GM18873 (cell line): Measurements from ENCODE around the gene ELOVL6.
"Not testable (repeated sequence)": the region's sequence is repeated elsewhere in the genome, so short reads cannot be mapped to it uniquely, and the experiment has no call there.

Experiments
- ATAC-seq: cut with Tn5 transposase; IDR thresholded peaks from one replicate; pipeline ENCODE4 v1.9.1; 2021; ENCODE audit warnings: mild to moderate bottlenecking, moderate library complexity, moderate number of reproducible peaks; ENCODE audit not compliant: unreplicated experiment, low FRiP score

The ELOVL6 gene

DNA sequence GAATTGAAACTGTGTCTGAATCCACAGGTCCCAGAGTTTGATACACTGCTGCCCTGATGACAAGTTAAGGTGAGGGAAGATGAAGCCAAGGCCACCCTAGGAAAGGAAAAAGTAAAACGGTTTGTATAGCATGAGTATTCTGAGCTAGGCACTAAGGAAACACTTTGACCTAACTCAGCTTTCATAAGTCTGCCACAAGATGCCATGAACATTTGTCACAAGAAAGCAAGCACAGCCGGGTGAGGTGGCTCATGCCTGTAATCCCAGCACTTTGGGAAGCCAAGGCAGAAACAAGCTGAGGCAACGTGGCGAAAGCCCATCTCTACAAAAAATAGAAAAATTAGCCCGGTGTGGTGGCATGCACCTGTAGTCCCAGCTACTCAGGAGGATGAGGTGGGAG, 34.2 kb downstream of the ELOVL6 start:
- no peak for ATAC-seq

DNA sequence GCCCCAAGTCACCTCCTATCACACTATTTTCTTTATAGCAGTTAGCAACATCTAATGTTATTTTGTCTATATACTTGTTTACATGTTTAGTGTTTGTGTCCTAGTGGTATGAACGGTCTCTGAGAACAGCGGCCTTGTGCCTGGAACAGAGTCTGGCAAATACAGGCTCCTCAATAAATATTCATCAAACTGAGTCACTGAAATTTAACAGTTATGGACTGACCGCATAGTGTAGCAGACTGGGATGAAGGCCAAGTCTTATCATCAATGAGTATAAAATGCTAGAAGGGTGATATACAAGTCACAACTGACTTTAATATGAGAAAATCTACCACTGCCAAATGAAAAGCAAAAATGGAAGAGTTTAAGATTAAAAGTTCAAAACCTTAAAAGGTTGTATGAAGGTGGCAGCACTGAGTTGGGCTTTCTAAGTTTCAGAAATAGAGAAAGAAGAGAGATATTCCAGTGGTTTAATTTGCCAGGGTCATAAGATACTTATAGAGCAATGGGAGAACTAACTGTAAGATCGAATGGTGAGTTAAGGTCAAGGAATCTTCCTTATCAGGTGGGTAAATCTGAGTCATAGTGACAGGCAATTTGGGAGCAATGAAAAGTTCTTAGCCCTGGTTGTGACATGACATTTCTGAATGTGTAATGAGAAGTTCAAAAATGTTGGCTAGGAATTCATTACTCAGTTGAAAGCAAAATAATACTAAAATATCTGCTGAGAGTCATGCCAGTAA, 34.9 kb downstream of the ELOVL6 start:
- ATAC-seq: no peak

DNA sequence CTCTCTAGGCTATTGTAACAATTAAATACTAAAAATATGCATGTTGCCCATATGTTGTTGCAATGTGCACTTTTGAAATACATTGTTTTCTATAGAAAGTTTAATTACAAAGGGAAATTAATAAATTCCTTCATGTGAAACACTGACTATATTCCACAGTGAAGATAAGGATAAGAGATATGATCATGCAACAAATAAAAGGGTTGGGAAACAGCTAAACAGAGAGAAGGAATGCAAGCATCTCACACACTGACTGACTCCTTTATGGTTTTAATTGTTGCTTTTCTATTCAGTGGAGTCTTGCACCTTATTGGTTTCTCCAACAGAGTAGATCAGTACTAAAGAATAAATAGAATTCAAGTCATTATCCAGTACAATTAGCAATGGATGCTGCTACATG, 37.8 kb downstream of the ELOVL6 start:
- no peak for ATAC-seq

DNA sequence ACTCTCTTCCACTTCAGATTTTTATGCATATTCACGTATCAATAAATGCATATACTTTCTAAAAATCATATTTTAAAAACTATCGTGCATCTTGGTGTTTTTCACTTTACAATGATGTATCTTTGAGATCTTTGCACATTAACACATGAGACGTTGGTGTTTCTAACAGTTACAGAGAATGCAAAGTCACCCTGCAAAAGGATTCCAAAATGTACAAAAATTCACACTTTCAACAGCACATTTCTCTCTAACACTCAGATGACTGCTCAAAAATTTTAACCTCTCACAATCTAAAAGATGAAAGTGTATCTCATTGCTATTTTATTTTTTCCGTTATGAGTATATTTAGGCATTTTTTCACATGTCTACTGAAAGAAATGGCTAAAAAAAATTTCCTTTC, 38.9 kb downstream of the ELOVL6 start:
- no peak for ATAC-seq

DNA sequence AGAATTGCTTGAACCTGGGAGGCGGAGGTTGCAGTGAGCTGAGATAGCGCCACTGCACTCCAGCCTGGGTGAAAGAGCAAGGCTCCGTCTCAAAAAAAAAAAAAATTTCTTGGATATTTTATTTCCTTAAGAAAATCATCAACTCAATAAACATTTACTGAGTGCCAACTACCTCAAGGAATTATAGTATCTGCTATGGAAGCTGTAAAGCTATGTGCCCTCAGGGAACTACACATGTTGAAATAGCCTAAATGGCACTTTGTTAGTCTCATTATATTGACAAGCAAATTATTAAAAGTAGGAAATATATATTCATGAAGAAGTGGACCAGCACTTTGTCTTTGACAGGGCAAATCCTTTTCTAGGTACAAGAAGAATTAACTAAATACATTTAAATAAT, 40.8 kb downstream of the ELOVL6 start:
- ATAC-seq: no peak

DNA sequence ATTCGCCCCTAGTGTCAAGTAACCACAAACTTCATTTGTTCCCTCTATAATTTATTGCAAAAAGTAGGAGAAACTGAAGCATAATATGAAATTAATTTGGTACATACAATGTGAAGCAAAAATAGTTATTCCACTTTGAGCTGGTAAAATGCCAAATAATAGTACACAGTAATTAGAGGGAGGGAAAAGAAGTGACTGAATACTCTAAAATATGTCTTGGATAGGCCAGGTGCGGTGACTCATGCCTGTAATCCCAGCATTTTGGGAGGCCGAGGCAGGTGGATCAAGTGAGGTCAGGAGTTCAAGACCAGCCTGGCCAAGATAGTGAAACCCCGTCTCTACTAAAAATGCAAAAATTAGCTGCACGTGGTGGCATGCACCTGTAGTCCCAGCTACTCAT, 41.2 kb downstream of the ELOVL6 start:
- not testable (repeated sequence) for ATAC-seq

DNA sequence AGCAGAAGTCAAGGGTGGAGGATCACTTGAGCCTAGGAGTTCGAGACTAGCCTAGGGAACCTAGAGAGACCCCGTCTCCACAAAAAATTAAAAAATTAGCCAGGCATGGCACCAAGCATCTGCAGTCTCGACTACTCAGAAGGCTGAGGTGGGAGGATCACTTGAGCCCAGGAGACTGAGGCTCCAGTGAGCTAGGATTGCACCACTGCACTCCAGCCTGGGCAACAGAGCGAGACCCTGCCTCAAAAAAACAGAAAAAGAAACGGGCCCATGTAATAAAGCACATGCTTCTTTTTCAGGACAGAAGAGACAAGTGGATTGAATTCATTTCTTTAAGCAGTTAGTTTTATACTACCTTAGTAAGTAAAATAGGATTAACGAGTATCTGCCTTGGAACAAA, 42.0 kb downstream of the ELOVL6 start:
- no peak for ATAC-seq

DNA sequence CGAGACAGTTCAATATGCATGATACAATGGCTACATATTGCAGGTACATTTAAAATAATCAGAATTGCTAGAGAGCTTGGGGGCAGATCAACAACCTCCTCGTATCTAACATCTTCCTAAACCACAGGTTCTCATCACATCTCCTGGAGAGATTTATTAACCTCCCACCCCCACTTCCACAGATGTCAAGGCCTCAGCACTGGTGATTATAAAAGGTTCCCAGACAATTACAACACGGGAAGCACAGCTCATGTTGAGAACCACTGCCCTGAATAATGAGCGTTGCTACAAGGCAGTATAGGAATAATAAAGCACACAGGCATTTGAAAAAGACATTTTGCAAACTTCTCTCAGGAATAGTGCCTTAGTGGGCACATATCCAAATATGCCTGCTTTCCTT, 42.8 kb downstream of the ELOVL6 start:
- no peak for ATAC-seq

DNA sequence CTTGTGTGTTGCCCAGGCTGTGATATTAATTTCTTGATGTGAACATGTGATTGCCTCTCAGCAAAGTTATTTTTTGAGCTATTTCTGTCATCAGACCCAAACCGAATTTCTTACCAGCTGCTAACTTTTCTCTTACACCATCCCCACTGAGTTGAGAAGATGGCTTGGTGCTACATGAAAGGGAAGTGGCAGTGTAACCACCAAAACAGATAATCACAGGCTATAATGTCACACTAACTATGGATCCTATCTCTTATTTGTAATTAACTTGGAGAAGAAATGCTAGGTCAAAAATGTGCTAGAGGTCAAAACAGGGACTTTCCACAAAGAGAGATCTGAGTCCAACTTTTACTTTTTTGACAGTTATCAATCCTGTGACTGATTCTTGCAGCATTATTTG, 43.8 kb downstream of the ELOVL6 start:
- no peak for ATAC-seq

DNA sequence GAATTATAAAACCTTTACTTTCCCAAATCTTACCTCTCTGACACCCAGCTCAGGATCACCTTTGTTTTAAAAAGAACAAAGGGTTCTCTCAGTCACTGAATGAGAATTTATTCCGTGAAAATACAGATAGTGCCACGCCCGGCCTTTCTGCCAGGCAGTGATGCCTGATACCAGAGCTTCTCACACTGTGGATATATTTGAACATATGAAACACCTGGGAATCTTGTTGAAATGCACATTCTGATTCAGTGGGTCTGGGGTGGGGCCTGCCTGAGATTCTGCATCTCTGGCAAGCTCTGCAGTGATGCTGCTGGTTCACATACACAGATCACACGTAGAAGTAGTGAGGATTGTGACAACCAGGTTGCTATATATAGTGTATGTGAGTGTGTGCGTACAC, 46.0 kb downstream of the ELOVL6 start:
- ATAC-seq: no peak

DNA sequence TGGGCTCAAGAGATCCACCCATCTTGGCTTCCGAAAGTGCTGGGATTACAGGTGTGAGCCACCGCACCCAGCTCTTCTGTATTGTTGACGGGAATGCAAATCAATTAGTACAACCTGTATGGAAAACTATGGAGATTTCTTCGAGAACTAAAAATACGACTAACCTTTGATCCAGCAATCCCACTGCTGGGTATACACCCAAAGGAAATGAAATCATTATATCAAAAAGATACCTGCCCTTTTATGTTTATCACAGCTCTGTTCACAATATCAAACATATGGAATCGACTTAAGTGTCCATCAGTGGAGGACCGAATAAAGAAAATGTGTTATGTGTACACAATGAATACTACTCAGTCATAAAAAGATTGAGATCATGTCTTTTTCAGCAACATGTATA, 49.3 kb downstream of the ELOVL6 start:
- ATAC-seq: no peak

DNA sequence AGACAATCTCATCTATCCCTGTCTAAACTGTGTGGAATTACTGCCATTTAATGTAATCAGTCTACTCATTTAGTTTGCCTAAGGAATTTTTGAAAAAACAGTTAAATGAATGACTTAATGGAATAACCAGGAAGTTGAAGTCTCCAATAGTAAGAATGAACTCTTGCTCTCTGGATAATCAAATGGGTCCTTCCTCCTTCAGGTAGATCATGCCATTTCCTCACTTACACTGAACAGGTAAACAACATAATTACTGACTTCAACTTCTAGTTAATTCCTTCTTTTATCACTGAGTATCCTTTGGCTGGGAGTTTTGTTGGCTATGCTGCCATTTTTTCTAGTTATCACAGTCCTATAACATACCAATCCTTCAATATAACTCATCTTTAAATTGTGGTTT, 56.0 kb downstream of the ELOVL6 start:
- no peak for ATAC-seq

DNA sequence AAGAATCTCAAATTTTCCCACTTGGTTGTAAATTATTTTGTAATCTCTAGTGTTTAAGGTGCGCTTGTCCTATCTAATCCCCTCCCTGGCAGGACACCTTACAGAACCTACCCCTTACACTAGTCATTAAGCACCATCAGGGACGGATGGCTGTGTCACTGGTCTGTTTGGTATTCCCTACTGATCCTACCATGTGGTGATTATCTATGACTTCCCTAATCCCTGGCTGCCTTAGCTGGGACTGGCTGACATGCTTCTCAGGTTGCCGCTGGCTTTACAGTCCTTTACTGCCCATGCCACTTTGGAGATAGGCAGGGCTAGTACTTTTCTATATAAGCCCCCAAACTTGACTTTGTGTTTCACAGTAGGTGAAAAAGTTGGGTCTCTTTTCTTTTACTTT, 58.6 kb downstream of the ELOVL6 start:
- no peak for ATAC-seq

DNA sequence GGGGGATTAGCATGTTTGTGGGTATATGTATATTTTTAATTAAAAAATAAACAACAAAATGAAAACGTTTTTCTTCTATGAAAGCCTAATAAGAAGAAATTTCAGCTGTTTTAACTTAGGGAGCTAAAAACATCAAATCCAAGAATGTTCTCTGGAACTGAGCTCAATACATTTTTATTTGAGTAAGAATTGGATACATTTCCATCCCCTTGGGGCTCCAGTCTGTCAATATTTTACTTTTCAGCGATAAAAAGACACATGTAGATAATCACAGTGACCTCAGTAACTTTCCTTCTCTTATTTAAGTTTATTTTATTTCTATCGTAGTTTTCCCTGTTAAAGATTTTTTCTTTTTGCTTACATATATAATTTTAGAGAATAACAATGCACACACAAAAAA, 59.3 kb downstream of the ELOVL6 start:
- no peak for ATAC-seq

DNA sequence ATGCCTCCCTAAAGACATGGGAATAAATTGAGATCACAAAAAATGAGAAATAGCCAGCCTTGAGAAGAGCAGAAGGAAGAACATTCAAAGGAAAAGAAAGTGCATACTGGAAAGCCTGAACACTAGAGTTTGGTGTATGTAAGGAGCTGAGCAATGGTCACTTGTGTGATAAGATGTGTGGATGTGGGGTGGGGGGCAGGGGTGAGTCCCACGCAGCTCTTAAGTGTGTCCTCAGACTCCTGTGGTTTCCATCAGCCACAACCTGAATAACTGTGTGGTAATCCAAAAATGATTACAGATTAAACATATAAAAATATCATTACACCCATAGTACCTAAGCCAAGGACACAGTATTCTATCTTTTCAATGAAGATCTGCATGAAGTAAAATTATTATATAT, 59.9 kb downstream of the ELOVL6 start:
- no peak for ATAC-seq

DNA sequence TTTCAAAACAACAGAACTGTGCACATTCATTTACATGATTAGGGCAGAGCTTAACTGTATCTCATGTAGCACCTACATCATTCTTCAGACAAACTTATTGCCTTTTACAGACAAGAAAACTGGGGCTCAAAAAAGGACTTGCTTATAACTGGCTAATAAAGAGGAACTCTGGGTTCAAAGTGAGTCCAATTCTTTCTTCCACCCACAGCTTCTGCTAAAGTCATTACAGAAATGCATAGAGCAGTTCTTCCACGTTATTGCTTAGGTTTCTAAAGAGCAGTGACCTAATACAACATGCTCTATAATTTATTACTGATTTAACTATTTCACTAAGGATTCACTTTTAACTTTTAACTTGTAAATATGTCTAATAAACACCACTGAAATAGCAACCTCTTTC, 60.6 kb downstream of the ELOVL6 start:
- ATAC-seq: no peak

DNA sequence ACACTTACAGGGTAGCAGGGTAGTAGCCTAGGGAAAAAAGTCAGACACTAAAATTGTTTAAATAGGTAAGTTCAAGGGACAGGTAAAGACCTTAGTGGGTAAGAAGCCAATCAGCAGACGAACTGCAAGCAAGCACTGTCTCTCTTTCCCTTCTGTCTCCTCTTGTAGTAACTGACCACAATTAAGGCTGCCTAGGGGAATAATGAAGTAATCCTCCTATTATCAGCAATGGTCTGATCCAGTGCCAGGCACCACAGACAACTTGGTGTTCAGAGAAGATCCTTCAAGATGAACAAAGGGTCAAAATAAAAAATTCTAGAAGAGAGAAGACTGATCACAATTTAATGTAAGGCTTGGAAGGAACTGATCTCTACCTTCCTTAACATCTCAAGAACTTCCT, 62.9 kb downstream of the ELOVL6 start:
- ATAC-seq: no peak

DNA sequence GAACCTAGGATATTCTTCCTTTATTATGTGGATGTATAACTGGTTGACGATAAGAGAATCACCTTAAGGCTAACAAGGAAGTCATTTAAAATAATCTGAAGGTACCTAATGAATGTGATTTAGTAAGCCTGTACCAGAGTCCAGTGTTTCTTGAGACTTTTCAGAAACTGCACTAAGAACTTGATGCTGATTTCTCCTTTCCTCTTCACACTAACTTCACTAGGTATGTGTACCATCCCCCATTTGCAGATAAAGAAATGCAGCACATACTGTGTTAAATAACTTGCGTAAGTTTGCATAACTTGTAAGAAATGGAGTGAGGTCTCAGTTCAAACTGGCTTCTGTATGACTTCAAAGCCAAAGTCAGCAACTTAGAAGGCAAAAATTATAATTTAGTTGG, 63.3 kb downstream of the ELOVL6 start:
- no peak for ATAC-seq

DNA sequence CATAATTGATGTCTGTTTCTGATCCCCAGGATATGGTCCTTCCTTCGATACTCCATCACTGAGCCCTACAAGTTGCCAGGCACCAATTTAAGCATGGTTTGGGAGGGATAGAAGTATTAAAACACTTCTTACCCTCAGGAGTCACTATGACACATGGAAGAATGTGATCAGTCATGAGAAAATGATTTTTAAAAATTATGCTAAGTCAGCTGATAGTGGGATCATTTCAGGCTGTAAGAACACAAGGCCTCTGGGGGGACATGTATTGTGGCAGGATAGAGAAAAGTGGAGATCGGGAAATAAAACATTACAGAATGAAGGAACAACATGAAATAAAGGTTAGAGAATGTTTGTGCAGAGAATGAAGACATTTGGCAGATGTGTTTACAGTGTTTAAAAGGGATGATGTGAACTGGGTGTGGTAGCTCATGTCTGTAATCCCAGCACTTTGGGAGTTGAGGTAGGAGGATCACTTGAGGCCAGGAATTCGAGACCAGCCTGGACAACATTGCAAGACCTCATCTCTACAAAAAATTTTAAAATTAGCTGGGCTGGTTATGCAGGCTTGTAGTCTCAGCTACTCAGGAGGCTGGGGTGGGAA, 64.0 kb downstream of the ELOVL6 start:
- no peak for ATAC-seq

DNA sequence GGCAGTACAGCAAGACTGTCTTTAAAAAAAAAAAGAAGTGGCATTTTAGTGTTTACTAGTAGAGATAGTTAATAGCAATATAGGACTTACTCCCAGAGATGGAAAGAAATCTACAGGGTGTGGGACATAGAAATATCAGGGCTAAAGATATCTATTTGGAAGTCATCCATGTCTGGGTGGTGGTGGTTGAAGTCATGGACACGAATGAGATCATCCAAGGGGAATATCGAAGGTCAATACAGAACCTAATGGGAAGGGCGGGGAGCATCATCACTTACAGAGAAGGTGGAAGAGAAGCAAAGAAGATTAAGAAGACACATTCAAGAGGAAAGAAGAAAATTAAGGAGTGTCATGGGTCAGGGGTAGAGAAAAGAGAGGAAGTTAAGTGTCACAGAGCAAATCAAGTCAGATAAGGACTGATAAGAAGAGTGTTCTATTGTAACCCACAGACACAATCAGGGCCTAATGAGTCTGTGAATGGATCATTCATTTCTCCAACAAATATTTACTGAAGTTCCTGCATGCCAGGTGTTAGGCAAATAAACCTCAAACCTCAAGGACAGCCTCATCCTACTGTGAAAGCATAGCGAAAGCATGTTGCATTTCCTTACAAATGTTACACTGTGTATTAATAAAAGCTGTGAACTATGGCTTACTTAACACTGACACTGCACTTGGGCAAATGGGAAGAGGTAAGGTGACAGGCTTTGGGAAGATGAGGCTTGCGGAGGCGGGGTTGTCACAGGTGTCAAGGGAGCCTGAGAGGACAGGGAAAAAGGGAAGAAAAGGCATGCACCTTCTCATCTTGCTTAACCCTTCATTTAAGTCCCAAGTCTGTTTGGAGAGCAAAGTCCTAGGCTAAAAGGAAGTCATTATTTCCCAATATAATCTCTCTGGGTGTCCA, 65.3 kb downstream of the ELOVL6 start:
- ATAC-seq: no peak

DNA sequence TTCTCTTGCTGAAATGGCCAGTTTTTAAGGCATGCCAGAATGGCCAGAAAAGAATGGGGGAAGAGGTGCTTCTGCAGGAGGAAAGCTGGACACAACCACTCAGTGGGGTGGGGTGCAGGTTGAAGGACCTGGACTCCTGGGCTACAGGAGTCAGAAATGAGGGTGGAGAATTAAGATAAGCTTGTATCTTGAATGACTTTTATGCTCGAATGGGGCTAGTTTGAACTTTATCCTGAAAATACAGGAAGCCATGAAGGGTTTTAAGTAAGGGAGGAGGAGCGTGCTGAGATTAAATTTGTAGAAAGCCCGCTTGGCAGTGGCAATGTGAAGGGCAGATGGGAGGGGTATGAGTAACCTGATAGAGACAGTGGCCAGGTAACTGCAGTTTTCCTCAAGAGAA, 66.5 kb downstream of the ELOVL6 start:
- no peak for ATAC-seq
